GM19452 (cell line): ENCODE data around the gene KIF26B.

ENCODE experiments used
- ATAC-seq: cut with Tn5 transposase; IDR thresholded peaks from one replicate; pipeline ENCODE4 v1.9.1; 2021; ENCODE audit not compliant: unreplicated experiment

KIF26B gene

GRCh38 chr1:245270972-245271371 lies 116.2 kb downstream of the KIF26B start:
- no peak for ATAC-seq

- ATAC-seq, result no peak
Measured at GRCh38 chr1:245272676-245273075, 117.9 kb downstream of the KIF26B start.

GRCh38 chr1:245276445-245276844 lies 121.7 kb downstream of the KIF26B start:
- no peak for ATAC-seq

- ATAC-seq, result no peak
Measured at GRCh38 chr1:245277276-245277675, 122.5 kb downstream of the KIF26B start.

DNA sequence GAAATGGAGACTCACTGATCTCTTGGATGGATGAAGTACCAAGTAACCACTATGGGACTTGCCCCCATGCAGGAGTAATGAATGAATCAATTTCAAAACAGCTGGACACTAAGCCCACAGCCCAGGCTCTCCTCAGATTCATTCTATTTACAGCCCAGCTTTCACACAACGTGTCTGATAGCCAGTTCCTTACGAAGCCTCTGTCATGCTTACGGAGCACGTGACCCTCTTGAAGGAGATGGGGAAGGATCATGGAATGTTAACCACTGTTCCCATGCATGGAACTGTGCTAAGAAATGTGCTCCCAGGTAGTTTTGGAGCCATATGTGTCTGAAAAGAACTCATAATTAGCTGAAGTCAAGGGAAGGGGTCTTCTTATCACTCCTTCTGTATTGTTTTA lies 124.1 kb downstream of the KIF26B start:
- ATAC-seq, result no peak

DNA sequence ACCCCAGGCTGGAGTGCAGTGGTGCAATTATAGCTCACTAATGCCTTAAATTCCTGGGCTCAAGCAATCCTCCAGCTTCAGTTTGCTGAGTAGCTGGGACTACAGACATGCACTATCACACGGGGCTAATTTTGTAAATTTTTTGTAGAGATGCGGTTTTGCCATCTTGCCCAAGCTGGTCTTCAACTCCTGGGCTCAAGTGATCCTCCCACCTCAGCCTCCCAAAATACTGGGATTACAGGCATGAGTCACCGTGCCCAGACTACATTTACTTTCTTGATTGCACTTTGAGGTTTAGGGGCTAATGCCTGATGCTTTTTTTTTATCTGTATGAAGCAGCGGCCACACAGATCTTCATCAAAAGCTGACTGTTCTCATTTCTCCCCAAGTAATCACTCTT lies 124.6 kb downstream of the KIF26B start:
- ATAC-seq, result no peak

- ATAC-seq, result no peak
Measured at GRCh38 chr1:245283001-245283400, 128.2 kb downstream of the KIF26B start.

GRCh38 chr1:245285168-245285567 lies 130.4 kb downstream of the KIF26B start:
- no peak for ATAC-seq

DNA sequence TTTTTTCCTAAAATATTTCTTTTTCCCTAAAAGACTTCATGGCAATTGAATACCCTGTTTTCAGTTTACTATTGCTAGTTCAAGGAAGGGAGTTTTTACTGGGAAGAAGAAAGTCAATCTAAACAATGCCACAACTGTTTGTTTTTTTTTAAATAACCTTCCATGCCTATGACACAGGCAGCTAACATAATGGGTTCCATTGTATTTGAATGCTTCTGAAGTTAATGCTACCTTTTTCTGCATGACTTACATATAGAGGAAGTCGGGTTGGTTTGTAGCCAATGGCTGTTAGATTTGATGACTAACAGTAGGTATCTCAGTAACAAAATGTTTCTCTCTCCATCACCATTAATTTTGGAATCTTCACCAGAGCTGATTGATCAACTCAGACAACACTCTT lies 134.0 kb downstream of the KIF26B start:
- no peak for ATAC-seq

- no peak for ATAC-seq
Measured at GRCh38 chr1:245290836-245291235, 136.1 kb downstream of the KIF26B start.

- ATAC-seq, result no peak
Measured at GRCh38 chr1:245291351-245291750, 136.6 kb downstream of the KIF26B start.

DNA sequence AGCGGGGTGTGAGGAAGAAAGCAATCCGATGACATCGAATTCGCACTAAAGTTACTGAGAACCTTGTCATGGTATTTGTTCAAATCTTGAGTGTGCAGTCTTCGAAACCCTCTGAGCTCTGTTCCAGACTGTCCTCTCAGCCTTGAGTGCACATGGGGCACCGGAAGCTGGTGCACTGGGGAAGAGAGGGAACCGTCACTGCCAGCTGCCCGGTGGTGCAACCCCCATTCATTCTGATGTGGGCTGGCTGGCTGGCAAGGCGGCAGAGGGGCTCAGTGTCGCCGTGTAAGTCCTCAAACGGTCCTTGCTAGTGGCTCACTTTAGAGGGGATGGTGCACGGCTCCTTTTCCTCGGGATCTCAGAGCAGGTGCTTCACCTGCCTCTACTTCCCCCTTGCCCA lies 137.4 kb downstream of the KIF26B start:
- ATAC-seq, result no peak

- ATAC-seq, result no peak
Measured at GRCh38 chr1:245292553-245292952, 137.8 kb downstream of the KIF26B start.

- ATAC-seq, result no peak
Measured at GRCh38 chr1:245294020-245294419, 139.2 kb downstream of the KIF26B start.

- no peak for ATAC-seq
Measured at GRCh38 chr1:245298781-245299180, 144.0 kb downstream of the KIF26B start.

- no peak for ATAC-seq
Measured at GRCh38 chr1:245301162-245301580, 146.4 kb downstream of the KIF26B start.

DNA sequence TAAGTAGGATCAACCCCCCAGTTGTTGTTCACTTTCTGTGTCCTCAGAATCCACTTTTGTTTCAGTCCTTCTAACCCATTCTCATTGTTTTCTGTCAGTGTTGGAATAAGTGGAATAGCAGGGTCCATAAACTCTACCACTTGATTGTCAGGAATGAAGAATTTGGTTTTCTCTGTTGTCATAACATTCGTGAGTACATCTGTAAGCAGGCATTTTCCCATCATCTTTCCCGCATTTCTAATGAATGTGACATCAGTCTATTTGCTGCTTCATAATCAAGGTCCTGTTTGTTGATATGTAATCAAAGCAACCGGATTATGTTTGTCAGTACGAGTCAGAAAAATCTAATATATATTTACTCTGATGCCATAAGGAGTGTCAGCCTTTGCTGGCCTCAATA lies 147.1 kb downstream of the KIF26B start:
- ATAC-seq, result no peak

- no peak for ATAC-seq
Measured at GRCh38 chr1:245304698-245305097, 149.9 kb downstream of the KIF26B start.

DNA sequence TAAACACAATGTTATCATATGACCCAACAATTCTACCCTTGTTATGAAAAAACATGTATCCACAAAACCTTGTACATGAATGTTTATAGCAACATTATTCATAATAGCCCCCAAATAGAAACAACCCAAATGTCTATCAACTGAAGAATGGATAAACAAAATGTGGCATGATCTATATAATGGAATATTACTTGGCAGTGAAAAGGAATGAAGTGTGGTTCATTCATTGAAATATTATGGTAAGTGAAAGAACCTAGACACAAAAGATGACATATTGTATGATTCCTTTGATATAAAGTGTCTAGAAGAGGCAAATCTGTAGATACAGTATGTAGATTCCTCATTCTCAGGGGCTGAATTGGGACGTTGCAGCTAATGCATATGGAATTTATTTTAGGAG lies 151.2 kb downstream of the KIF26B start:
- ATAC-seq, result no peak

GRCh38 chr1:245306628-245307410 lies 152.0 kb downstream of the KIF26B start:
- ATAC-seq, result no peak

DNA sequence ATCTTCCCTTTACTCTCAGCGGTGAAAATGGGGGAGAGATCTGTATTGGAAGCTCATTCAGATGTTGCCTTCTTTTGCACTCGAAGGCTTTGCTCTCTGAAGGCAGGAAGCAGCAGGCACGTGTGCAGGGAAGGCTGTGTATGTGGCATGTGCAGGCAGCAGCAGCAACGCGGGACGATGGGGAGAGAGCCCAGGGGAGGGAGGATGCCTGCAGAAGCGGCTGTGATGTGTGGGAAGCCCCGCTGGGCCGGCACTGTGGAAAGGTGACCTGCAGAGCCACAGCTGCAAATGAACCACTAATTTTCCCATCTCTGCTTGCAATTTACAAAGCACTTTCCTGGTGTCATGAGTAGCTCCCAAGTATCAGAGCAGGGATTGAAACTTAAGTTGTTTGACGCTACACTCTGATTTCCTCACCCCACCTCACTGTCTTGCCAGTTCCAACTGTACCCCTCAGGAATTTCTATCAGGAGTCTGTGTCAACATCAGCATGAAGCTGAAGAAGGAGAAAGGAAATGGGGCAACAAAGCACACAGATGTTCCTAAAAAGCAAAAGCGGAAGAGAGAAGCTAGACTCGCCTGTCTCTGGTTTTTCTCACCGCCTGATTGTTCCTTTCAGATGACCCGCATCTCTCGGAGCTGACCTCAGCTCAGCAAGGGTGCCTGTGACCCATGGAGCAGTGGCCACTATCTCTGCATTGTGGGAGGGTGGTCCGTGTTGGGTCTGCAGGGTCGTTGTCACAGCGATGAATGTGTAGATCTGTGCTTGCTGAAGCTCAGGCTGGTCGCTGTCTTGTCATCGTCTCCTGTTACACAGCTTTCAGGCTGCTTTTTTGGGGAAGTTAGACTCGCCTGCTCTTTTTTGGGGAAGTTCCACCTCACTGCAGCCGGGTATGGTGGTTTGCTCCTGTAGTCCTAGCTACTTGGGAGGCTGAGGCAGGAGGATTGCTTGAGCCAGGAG lies 156.1 kb downstream of the KIF26B start:
- ATAC-seq, result peak; percentile 68
